GM12878 (cell line): ENCODE results near the gene SMIM28. TPM values are rescaled to one million over a fixed set of nuclear protein-coding genes. Genes with fewer than 3 reads are reported as not detected.

Experiments used
- ATAC-seq: fragments of 200-7000 bp; cut with Tn5 transposase; 3 replicates; pipeline ENCODE4 v1.9.1; 2020; ENCODE audit warnings: mild to moderate bottlenecking, moderate library complexity
- BruUV-seq: library from RNA; stranded (reverse); fragments of 400-500 nt; replicated peaks from 2 replicates; lab custom pipeline; 2021; lab: Mats Ljungman, UMichigan
- CTCF ChIA-PET: fragments of 300-600 bp; sonication (Branson Sonifier 250); formaldehyde crosslinking; extraction: SDS; loops from one replicate; lab custom pipeline; 2021; ENCODE audit warnings: inconsistent platforms; lab: Yijun Ruan, JAX
- POLR2A ChIA-PET: fragments of 350-600 bp; formaldehyde crosslinking; extraction: SDS; loops from one replicate; lab custom pipeline; 2021; ENCODE audit warnings: inconsistent platforms; lab: Charles Lee
- RAD21 ChIA-PET: fragments of 300-600 bp; sonication (Branson Sonifier 250); formaldehyde crosslinking; loops from one replicate; lab custom pipeline; 2023; ENCODE audit warnings: antibody characterized with exemption; ENCODE audit not compliant: unreplicated experiment; lab: Charles Lee
- SMC1A ChIA-PET: fragments of 300-600 bp; sonication (Branson Sonifier 250); formaldehyde crosslinking; loops from one replicate; lab custom pipeline; 2023; ENCODE audit not compliant: unreplicated experiment, uncharacterized antibody; lab: Charles Lee
- DNase-seq: peaks from one replicate; pipeline ENCODE4 v3.0.0-alpha.2; 2011; ENCODE audit warnings: low read depth, low spot score
- FAIRE-seq: peaks from 3 replicates; lab custom pipeline; 2011; peaks lifted over from hg19 to GRCh38; lab: Jason Lieb, UNC
- H2AFZ ChIP-seq: 2 replicates; pipeline ENCODE4 v1.6.0; 2011; ENCODE audit warnings: low read depth, low read length, control low read depth; ENCODE audit not compliant: control insufficient read depth
- H3K27ac ChIP-seq: 2 replicates; pipeline ENCODE4 v1.5.1; 2011; ENCODE audit warnings: control low read depth; ENCODE audit not compliant: control insufficient read depth, insufficient read depth
- H3K27me3 ChIP-seq, 2 experiments: replicated peaks in 1 of 2; 2 replicates each; pipeline versions ENCODE4 v1.6.0 to v1.6.1; 2011; ENCODE audit warnings: low read length in 1 of 2; ENCODE audit not compliant: control insufficient read depth in 2 of 2, insufficient read depth in 2 of 2
- H3K36me3 ChIP-seq, 2 experiments: 2 replicates each; pipeline ENCODE4 v1.5.1; 2011; ENCODE audit warnings: low read length in 1 of 2; ENCODE audit not compliant: control insufficient read depth in 2 of 2, insufficient read depth in 2 of 2
- H3K4me1 ChIP-seq: 2 replicates; pipeline ENCODE4 v1.6.1; 2011; ENCODE audit warnings: mild to moderate bottlenecking, low read length, moderate library complexity, mixed read lengths; ENCODE audit not compliant: control insufficient read depth, insufficient read depth
- H3K4me2 ChIP-seq: 2 replicates; pipeline ENCODE4 v1.6.0; 2011; ENCODE audit warnings: control low read depth; ENCODE audit not compliant: control insufficient read depth, insufficient read depth
- H3K4me3 ChIP-seq: fragments of 200-600 bp; sonication (generic); 2 replicates; pipeline ENCODE4 v1.5.1; 2016
- H3K79me2 ChIP-seq: 2 replicates; pipeline ENCODE4 v1.6.0; 2011; ENCODE audit warnings: low read length; ENCODE audit not compliant: control insufficient read depth, insufficient read depth
- H3K9ac ChIP-seq: 2 replicates; pipeline ENCODE4 v1.8.0; 2011; ENCODE audit warnings: low read length, control low read depth, mixed read lengths; ENCODE audit not compliant: control insufficient read depth, insufficient read depth
- H3K9me3 ChIP-seq: replicated peaks from 3 replicates; pipeline ENCODE4 v1.5.1; 2011; ENCODE audit warnings: mild to moderate bottlenecking, low read length; ENCODE audit not compliant: control insufficient read depth, insufficient read depth
- H4K20me1 ChIP-seq: 2 replicates; pipeline ENCODE4 v1.6.0; 2011; ENCODE audit not compliant: control insufficient read depth, insufficient read depth
- CBX3 ChIP-seq: fragments of 200-600 bp; sonication (generic); IDR thresholded peaks from 2 replicates; pipeline ENCODE4 v1.6.1; 2016; ENCODE audit warnings: low read depth, borderline replicate concordance
- CREM ChIP-seq: IDR thresholded peaks from 2 replicates; pipeline ENCODE4 v1.6.1; 2014; ENCODE audit warnings: antibody characterized with exemption, low read depth
- KDM1A ChIP-seq: fragments of 200-600 bp; sonication (generic); IDR thresholded peaks from 2 replicates; pipeline ENCODE4 v1.6.1; 2016; ENCODE audit warnings: borderline replicate concordance
- KLF5 ChIP-seq: fragments of 450-650 bp; IDR thresholded peaks from 2 replicates; pipeline ENCODE4 v1.6.1; 2014; ENCODE audit warnings: mild to moderate bottlenecking; ENCODE audit not compliant: partially characterized antibody
- MXI1 ChIP-seq: fragments of 150-350 bp; IDR thresholded peaks from 2 replicates; pipeline ENCODE4 v1.6.1; 2011; ENCODE audit warnings: low read depth, mild to moderate bottlenecking, inconsistent platforms, low read length, improper control_type of control experiment
- NFYA ChIP-seq: IDR thresholded peaks from 2 replicates; pipeline ENCODE4 v1.6.1; 2011; ENCODE audit warnings: low read depth, mild to moderate bottlenecking, low read length, improper control_type of control experiment, borderline replicate concordance
- NFYB ChIP-seq: IDR thresholded peaks from 2 replicates; pipeline ENCODE4 v1.6.1; 2011; ENCODE audit warnings: low read depth, mild to moderate bottlenecking, low read length, improper control_type of control experiment, moderate library complexity; ENCODE audit not compliant: insufficient read depth
- POLR2A ChIP-seq: IDR thresholded peaks from 2 replicates; pipeline ENCODE4 v1.6.1; 2011; ENCODE audit warnings: low read depth, mild to moderate bottlenecking, low read length
- SIX5 ChIP-seq: IDR thresholded peaks from 2 replicates; pipeline ENCODE4 v1.6.1; 2011; ENCODE audit warnings: mild to moderate bottlenecking, low read depth, low read length, moderate library complexity; ENCODE audit not compliant: severe bottlenecking
- SMARCA5 ChIP-seq: fragments of 450-650 bp; IDR thresholded peaks from 2 replicates; pipeline ENCODE4 v1.6.1; 2017; ENCODE audit warnings: mild to moderate bottlenecking
- SPI1 ChIP-seq: IDR thresholded peaks from 2 replicates; pipeline ENCODE4 v1.6.1; 2011; ENCODE audit warnings: low read depth, mild to moderate bottlenecking, low read length, moderate library complexity, borderline replicate concordance; ENCODE audit not compliant: insufficient read depth
- SREBF2 ChIP-seq: IDR thresholded peaks from 2 replicates; pipeline ENCODE4 v1.6.1; 2012; ENCODE audit warnings: mild to moderate bottlenecking, low read length
- SUPT20H ChIP-seq: IDR thresholded peaks from 2 replicates; pipeline ENCODE4 v1.6.1; 2011; ENCODE audit warnings: low read depth, mild to moderate bottlenecking, low read length, moderate library complexity, borderline replicate concordance; ENCODE audit not compliant: control insufficient read depth
- USF2 ChIP-seq: IDR thresholded peaks from 2 replicates; pipeline ENCODE4 v1.6.1; 2011; ENCODE audit warnings: low read depth, low read length, improper control_type of control experiment, borderline replicate concordance
- ZBTB33 ChIP-seq: fragments of 450-650 bp; IDR thresholded peaks from 2 replicates; pipeline ENCODE4 v1.6.1; 2017; ENCODE audit warnings: mild to moderate bottlenecking
- ZNF207 ChIP-seq: fragments of 450-650 bp; IDR thresholded peaks from 2 replicates; pipeline ENCODE4 v1.6.1; 2014; ENCODE audit warnings: antibody characterized with exemption, mild to moderate bottlenecking, borderline replicate concordance
- WGBS: methylation state at CpG from one replicate; pipeline ENCODE4 v1.1.6; 2016; ENCODE audit warnings: low lambda C conversion rate; ENCODE audit not compliant: insufficient replicate concordance, insufficient coverage; ENCODE audit errors: missing lambda C conversion rate; 5-methylcytosine and 5-hydroxymethylcytosine counted together
- in situ Hi-C: fragments of 300-500 bp; cut with MboI; formaldehyde crosslinking; loops from 9 replicates; pipeline ENCODE4 v1.14.3; 2018; ENCODE audit warnings: mixed read lengths
- intact Hi-C: fragments of 100-400 bp; cut with micrococcal nuclease; formaldehyde crosslinking; loops from one replicate; pipeline ENCODE4 v1.14.2; 2022; ENCODE audit not compliant: unreplicated experiment
- polyA plus RNA-seq, 11 experiments: library from polyadenylated mRNA; depleted of rRNA in 4 of 11; unstranded in 6 of 11; stranded (reverse) in 5 of 11; fragments of >200 nt; fragmentation: Nextera tagmentation in 4 of 11; fragmentation: Illumina TruSeq in 1 of 11; extraction: Ambion mirVana in 4 of 11; extraction: Trizol in 1 of 11; gene quantifications; 1 replicate in 1 of 11; 2 replicates in 10 of 11; pipeline versions ENCODE4 v1.2.1 to v1.2.3, GENCODE V29; 2011 to 2016; ENCODE audit warnings: inconsistent platforms in 2 of 11, missing spikeins in 2 of 11, low read depth in 1 of 11
- total RNA-seq, 4 experiments: library from RNA; depleted of rRNA in 3 of 4; stranded (reverse); fragments of >200 nt in 3 of 4; fragmentation: Illumina TruSeq in 1 of 4; extraction: Trizol in 1 of 4; gene quantifications; 2 replicates each; pipeline versions ENCODE4 v1.2.1 to v1.2.3, GENCODE V29; 2013 to 2021
- TF ChIP-seq, protein P1 (sequence below): fragments of 450-650 bp; IDR thresholded peaks from 2 replicates; pipeline ENCODE4 v1.6.1; 2016; ENCODE audit warnings: mild to moderate bottlenecking, moderate library complexity, borderline replicate concordance

Gene SMIM28
- total and polyA plus RNA-seq, 10 of the 15 experiments (the other 5 are each of a cell fraction or from before 2014, with no cell fraction given): not detected

- Histone ChIP-seq H3K4me1 (no peaks in the 10 kb centered on the region), H4K20me1 (no peaks in the 10 kb centered on the region), H3K79me2 (no peaks in the 10 kb centered on the region), H3K27me3 (no peaks in the 10 kb centered on the region), H3K4me3 (no peak overlapping the region), H2AFZ (no peak overlapping the region), H3K27ac (no peak overlapping the region), H3K9ac (no peak overlapping the region), H3K4me2 (no peak overlapping the region), H3K9me3 (no peaks in the 10 kb centered on the region), H3K36me3 (no peaks in the 10 kb centered on the region)
- CTCF ChIA-PET: no interaction called here
- POLR2A ChIA-PET: no interaction called here
- no peak for DNase-seq
- intact Hi-C loops (no loop called here), in situ Hi-C loops (no loop called here)
- ATAC-seq: no peak
- SMC1A ChIA-PET: no interaction called here
- FAIRE-seq: no peak
- WGBS: 44% methylated on average over 2 of the region's 2 CpGs
- no TSS peak for BruUV-seq
- TF ChIP-seq CREM: no peak
- TF ChIP-seq POLR2A: no peak
- TF ChIP-seq ZBTB33: no peak
- TF ChIP-seq SUPT20H: no peak
- TF ChIP-seq MXI1: no peak
- no peak for TF ChIP-seq USF2
- no peak for TF ChIP-seq NFYB
- TF ChIP-seq SPI1: no peak
- no peak for TF ChIP-seq SIX5
- TF ChIP-seq KDM1A: no peak
- no peak for TF ChIP-seq SMARCA5
- TF ChIP-seq KLF5: no peak
- TF ChIP-seq, protein P1, sequence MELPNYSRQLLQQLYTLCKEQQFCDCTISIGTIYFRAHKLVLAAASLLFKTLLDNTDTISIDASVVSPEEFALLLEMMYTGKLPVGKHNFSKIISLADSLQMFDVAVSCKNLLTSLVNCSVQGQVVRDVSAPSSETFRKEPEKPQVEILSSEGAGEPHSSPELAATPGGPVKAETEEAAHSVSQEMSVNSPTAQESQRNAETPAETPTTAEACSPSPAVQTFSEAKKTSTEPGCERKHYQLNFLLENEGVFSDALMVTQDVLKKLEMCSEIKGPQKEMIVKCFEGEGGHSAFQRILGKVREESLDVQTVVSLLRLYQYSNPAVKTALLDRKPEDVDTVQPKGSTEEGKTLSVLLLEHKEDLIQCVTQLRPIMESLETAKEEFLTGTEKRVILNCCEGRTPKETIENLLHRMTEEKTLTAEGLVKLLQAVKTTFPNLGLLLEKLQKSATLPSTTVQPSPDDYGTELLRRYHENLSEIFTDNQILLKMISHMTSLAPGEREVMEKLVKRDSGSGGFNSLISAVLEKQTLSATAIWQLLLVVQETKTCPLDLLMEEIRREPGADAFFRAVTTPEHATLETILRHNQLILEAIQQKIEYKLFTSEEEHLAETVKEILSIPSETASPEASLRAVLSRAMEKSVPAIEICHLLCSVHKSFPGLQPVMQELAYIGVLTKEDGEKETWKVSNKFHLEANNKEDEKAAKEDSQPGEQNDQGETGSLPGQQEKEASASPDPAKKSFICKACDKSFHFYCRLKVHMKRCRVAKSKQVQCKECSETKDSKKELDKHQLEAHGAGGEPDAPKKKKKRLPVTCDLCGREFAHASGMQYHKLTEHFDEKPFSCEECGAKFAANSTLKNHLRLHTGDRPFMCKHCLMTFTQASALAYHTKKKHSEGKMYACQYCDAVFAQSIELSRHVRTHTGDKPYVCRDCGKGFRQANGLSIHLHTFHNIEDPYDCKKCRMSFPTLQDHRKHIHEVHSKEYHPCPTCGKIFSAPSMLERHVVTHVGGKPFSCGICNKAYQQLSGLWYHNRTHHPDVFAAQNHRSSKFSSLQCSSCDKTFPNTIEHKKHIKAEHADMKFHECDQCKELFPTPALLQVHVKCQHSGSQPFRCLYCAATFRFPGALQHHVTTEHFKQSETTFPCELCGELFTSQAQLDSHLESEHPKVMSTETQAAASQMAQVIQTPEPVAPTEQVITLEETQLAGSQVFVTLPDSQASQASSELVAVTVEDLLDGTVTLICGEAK: no peak
- TF ChIP-seq NFYA: no peak
- TF ChIP-seq CBX3: no peak
- no peak for TF ChIP-seq SREBF2
- TF ChIP-seq ZNF207: no peak
- RAD21 ChIA-PET: no interaction called here
Measured at GRCh38 chr6:138347864-138348263, 29.8 kb upstream of the SMIM28 start.
